HepG2 (cell line): ENCODE results near the gene BMERB1. TPM values are rescaled to one million over a fixed set of nuclear protein-coding genes. Genes with fewer than 3 reads are reported as not detected.

Experiments
- ATAC-seq: fragments of 200-7000 bp; cut with Tn5 transposase; 3 replicates; pipeline ENCODE4 v1.9.1; 2020; ENCODE audit warnings: mild to moderate bottlenecking, moderate library complexity
- BruUV-seq: library from RNA; stranded (reverse); fragments of 400-500 nt; replicated peaks from 2 replicates; lab custom pipeline; 2021; lab: Mats Ljungman, UMichigan
- CTCF ChIA-PET: fragments of 300-600 bp; formaldehyde crosslinking; extraction: SDS; loops from one replicate; lab custom pipeline; 2021; ENCODE audit warnings: low total read pairs, inconsistent platforms, low intra/inter-chr PET ratio; lab: Yijun Ruan, JAX
- POLR2A ChIA-PET: fragments of 350-600 bp; sonication (Branson Sonifier 250); formaldehyde crosslinking; loops from one replicate; lab custom pipeline; 2020; ENCODE audit warnings: antibody characterized with exemption, inconsistent platforms; lab: Yijun Ruan, JAX
- DNase-seq: peaks from one replicate; pipeline ENCODE4 v3.0.0-alpha.2; 2015; ENCODE audit warnings: low spot score
- FAIRE-seq: peaks from 3 replicates; lab custom pipeline; 2011; peaks lifted over from hg19 to GRCh38; lab: Jason Lieb, UNC
- H2AFZ ChIP-seq: one replicate; pipeline ENCODE4 v1.6.1; 2011; ENCODE audit warnings: low read length, inconsistent platforms
- H3K27ac ChIP-seq: fragments of 300-600 bp; 3 replicates; pipeline ENCODE4 v1.8.0; 2011; ENCODE audit warnings: mixed run types, mild to moderate bottlenecking, mixed read lengths, low read length, inconsistent platforms; ENCODE audit not compliant: insufficient read depth; ENCODE audit errors: extremely low read length
- H3K27me3 ChIP-seq, 2 experiments: fragments of 200-600 bp in 1 of 2; 2 replicates in 1 of 2; 3 replicates in 1 of 2; pipeline versions ENCODE4 v1.6.0 to v1.8.0; 2011; ENCODE audit warnings: low read length in 2 of 2, mild to moderate bottlenecking in 2 of 2, moderate library complexity in 2 of 2, inconsistent platforms in 1 of 2; ENCODE audit not compliant: insufficient read depth in 2 of 2, control insufficient read depth in 1 of 2
- H3K36me3 ChIP-seq, 2 experiments: fragments of 200-600 bp in 1 of 2; replicated peaks in 1 of 2; 2 replicates in 1 of 2; 3 replicates in 1 of 2; pipeline versions ENCODE4 v1.5.1 to v1.8.0; 2011; ENCODE audit warnings: low read length in 2 of 2, inconsistent platforms in 1 of 2; ENCODE audit not compliant: insufficient read depth in 2 of 2, control insufficient read depth in 1 of 2
- H3K4me1 ChIP-seq: 2 replicates; pipeline ENCODE4 v1.5.1; 2012; ENCODE audit warnings: low read length, inconsistent platforms; ENCODE audit not compliant: insufficient read depth
- H3K4me2 ChIP-seq: 2 replicates; pipeline ENCODE4 v1.6.0; 2011; ENCODE audit warnings: low read depth, low read length, inconsistent platforms
- H3K4me3 ChIP-seq, 3 experiments: fragments of 200-600 bp in 1 of 3; sonication (generic), shearing (Covaris generic) in 1 of 3; replicated peaks in 1 of 3; 2 replicates each; pipeline ENCODE4 v1.5.1; 2011 to 2016; ENCODE audit warnings: low read length in 3 of 3, inconsistent platforms in 2 of 3, low read depth in 2 of 3, mild to moderate bottlenecking in 2 of 3, control low read depth in 1 of 3, mixed read lengths in 1 of 3; ENCODE audit not compliant: insufficient read depth in 1 of 3
- H3K79me2 ChIP-seq: one replicate; pipeline ENCODE4 v1.6.1; 2011; ENCODE audit warnings: low read length, inconsistent platforms; ENCODE audit not compliant: insufficient read depth
- H3K9ac ChIP-seq: 2 replicates; pipeline ENCODE4 v1.6.0; 2011; ENCODE audit warnings: mild to moderate bottlenecking, low read depth, low read length, inconsistent platforms; ENCODE audit not compliant: insufficient read depth
- H3K9me3 ChIP-seq: 2 replicates; pipeline ENCODE4 v1.5.1; 2012; ENCODE audit warnings: mild to moderate bottlenecking, low read length
- H4K20me1 ChIP-seq: 2 replicates; pipeline ENCODE4 v1.6.0; 2011; ENCODE audit warnings: inconsistent platforms, mild to moderate bottlenecking, low read length, moderate library complexity; ENCODE audit not compliant: insufficient read depth
- MIER3 ChIP-seq: IDR thresholded peaks from 2 replicates; pipeline ENCODE4 v1.6.1; 2016; ENCODE audit warnings: missing compliant biosample characterization, borderline replicate concordance
- NFIC ChIP-seq: IDR thresholded peaks from 2 replicates; pipeline ENCODE4 v1.6.1; 2012; ENCODE audit warnings: mild to moderate bottlenecking, low read length, inconsistent platforms
- PRPF4 ChIP-seq: fragments of 200-400 bp; formaldehyde crosslinking; IDR thresholded peaks from 2 replicates; pipeline ENCODE4 v1.6.1; 2016; ENCODE audit warnings: low read length, low read depth; ENCODE audit not compliant: poor library complexity, severe bottlenecking
- ZBTB7B ChIP-seq: sonication (generic); formaldehyde crosslinking; IDR thresholded peaks from 2 replicates; pipeline ENCODE4 v1.4.0; 2020; ENCODE audit warnings: missing genetic modification reagents
- ZNF251 ChIP-seq: sonication (generic); formaldehyde crosslinking; IDR thresholded peaks from 2 replicates; pipeline ENCODE4 v1.9.0; 2021; ENCODE audit warnings: mild to moderate bottlenecking, missing genetic modification reagents
- WGBS: methylation state at CpG from one replicate; pipeline ENCODE4 v1.1.6; 2017; ENCODE audit warnings: low lambda C conversion rate; 5-methylcytosine and 5-hydroxymethylcytosine counted together
- in situ Hi-C: cut with HindIII; loops from 2 replicates; pipeline ENCODE4 v1.10.0; 2017; ENCODE audit warnings: low pct_unique_long_range_greater_than_20kb; ENCODE audit not compliant: extremely low pct_ligation_motif_present
- intact Hi-C: fragments of 100-400 bp; cut with micrococcal nuclease; formaldehyde crosslinking; loops from one replicate; pipeline ENCODE4 v1.10.0; 2022; ENCODE audit not compliant: unreplicated experiment
- polyA plus RNA-seq, 8 experiments: library from polyadenylated mRNA; depleted of rRNA in 3 of 8; stranded (reverse) in 7 of 8; unstranded in 1 of 8; fragments of >200 nt; fragmentation: Illumina TruSeq in 4 of 8; extraction: Trizol in 4 of 8; gene quantifications; 2 replicates each; pipeline versions ENCODE4 v1.2.1 to v1.2.3, GENCODE V29; 2011 to 2016; ENCODE audit warnings: low read depth in 4 of 8, missing spikeins in 1 of 8, mixed read lengths in 1 of 8; ENCODE audit not compliant: insufficient read depth in 1 of 8
- total RNA-seq, 5 experiments: library from RNA; depleted of rRNA; stranded (reverse); fragments of >200 nt; fragmentation: Illumina TruSeq; extraction: Trizol; gene quantifications; 2 replicates each; pipeline ENCODE4 v1.2.3, GENCODE V29; 2016; ENCODE audit warnings: low read depth in 1 of 5
- TF ChIP-seq, protein P1 (sequence below): sonication (generic); formaldehyde crosslinking; IDR thresholded peaks from 2 replicates; pipeline ENCODE4 v1.9.0; 2021; ENCODE audit warnings: missing genetic modification reagents, borderline replicate concordance
- TF ChIP-seq, protein P2 (sequence below): IDR thresholded peaks from 2 replicates; pipeline ENCODE4 v1.6.1; 2016; ENCODE audit warnings: low read depth, borderline replicate concordance

The BMERB1 gene
- total and polyA plus RNA-seq, 2 of the 13 experiments (the other 11 are each of a cell fraction or from before 2014, with no cell fraction given), result 1.4 TPM

DNA sequence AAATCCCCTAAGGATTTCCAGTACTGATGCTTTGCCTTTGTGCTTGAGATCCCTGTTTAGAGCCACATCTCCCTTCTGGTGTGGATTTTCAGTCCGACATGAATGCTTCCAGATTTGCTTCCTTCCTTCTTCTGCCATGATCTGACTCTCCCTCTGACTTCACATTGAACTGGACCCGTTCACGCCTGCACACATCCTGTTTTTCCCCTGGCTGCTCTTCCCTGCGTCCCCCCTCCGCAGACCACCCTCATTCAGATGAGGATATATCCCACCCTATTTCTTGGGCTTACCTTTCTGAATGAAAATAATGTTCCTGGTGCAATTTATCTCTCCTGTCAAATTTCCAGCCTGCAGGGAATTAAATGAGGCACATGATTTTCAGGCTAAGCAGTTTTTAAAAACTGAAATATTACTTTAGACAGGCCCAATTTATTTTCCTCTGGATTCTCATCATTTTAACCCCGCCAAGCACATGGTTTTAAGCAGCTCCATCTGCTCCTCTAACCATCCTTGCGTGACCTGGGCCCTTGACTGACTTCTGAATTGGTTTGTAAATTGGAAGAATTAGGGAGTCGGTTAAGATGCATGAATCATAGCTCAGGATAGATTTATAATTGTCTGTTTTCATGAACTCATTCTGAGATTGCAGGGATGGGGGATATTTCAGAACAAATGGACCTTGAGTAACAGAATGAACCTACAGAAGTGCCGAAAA is 59.2 kb downstream of the BMERB1 start:
- H3K4me2 ChIP-seq, result no peak overlapping the region
- intact Hi-C loops, result no loop called here
- H3K36me3 ChIP-seq, result no peaks in the 10 kb centered on the region
- DNase-seq (no peak), ATAC-seq (no peak), FAIRE-seq (no peak)
- H3K27me3 ChIP-seq, result no peaks in the 10 kb centered on the region
- ChIA-PET CTCF (no interaction called here), POLR2A (no interaction called here)
- H3K9me3 ChIP-seq, result no peaks in the 10 kb centered on the region
- no peaks in the 10 kb centered on the region for H4K20me1 ChIP-seq
- H3K4me3 ChIP-seq, result no peak overlapping the region
- BruUV-seq, result no TSS peak
- in situ Hi-C loops, result no loop called here
- H3K4me1 ChIP-seq, result peaks cover 18% of the 10 kb centered on the region
- TF ChIP-seq ZNF251 (CRISPR knock-in tag) (no peak), MIER3 (CRISPR knock-in tag) (no peak), ZBTB7B (no peak), NFIC (no peak), PRPF4 (no peak)
- TF ChIP-seq, protein P1, sequence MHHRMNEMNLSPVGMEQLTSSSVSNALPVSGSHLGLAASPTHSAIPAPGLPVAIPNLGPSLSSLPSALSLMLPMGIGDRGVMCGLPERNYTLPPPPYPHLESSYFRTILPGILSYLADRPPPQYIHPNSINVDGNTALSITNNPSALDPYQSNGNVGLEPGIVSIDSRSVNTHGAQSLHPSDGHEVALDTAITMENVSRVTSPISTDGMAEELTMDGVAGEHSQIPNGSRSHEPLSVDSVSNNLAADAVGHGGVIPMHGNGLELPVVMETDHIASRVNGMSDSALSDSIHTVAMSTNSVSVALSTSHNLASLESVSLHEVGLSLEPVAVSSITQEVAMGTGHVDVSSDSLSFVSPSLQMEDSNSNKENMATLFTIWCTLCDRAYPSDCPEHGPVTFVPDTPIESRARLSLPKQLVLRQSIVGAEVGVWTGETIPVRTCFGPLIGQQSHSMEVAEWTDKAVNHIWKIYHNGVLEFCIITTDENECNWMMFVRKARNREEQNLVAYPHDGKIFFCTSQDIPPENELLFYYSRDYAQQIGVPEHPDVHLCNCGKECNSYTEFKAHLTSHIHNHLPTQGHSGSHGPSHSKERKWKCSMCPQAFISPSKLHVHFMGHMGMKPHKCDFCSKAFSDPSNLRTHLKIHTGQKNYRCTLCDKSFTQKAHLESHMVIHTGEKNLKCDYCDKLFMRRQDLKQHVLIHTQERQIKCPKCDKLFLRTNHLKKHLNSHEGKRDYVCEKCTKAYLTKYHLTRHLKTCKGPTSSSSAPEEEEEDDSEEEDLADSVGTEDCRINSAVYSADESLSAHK (CRISPR knock-in tag), result no peak
- TF ChIP-seq, protein P2, sequence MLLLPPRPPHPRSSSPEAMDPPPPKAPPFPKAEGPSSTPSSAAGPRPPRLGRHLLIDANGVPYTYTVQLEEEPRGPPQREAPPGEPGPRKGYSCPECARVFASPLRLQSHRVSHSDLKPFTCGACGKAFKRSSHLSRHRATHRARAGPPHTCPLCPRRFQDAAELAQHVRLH (CRISPR knock-in tag), result no peak
- WGBS, result 74% methylated on average over 9 of the region's 9 CpGs
- H2AFZ ChIP-seq, result no peak overlapping the region
- no peak overlapping the region for H3K27ac ChIP-seq
- no peaks in the 10 kb centered on the region for H3K79me2 ChIP-seq
- H3K9ac ChIP-seq, result no peak overlapping the region
